GM06990 (cell line): ENCODE measurements around the gene ITGB1.
A peak's percentile ranks its signal among the peaks of the same experiment; 100 is the strongest.
"Not testable (repeated sequence)": the region's sequence is repeated elsewhere in the genome, so short reads cannot be mapped to it uniquely, and the experiment has no call there.

Source experiments
- DNase-seq: peaks from one replicate; pipeline ENCODE4 v3.0.0-alpha.2; 2011; ENCODE audit not compliant: insufficient read length; ENCODE audit errors: extremely low read depth
- H3K27me3 ChIP-seq: replicated peaks from 2 replicates; pipeline ENCODE4 v1.6.0; 2011; ENCODE audit warnings: low read length; ENCODE audit not compliant: control insufficient read depth, insufficient read depth
- H3K36me3 ChIP-seq: 2 replicates; pipeline ENCODE4 v1.5.1; 2011; ENCODE audit warnings: low read length; ENCODE audit not compliant: control insufficient read depth, insufficient read depth
- H3K4me3 ChIP-seq: replicated peaks from 2 replicates; pipeline ENCODE4 v1.5.1; 2011; ENCODE audit warnings: low read depth, mild to moderate bottlenecking, control low read depth, low read length
- TF ChIP-seq, protein P1 (sequence below): IDR thresholded peaks from 2 replicates; pipeline ENCODE4 v1.5.1; 2011; ENCODE audit warnings: low read length, control low read depth, mild to moderate bottlenecking, inconsistent platforms; ENCODE audit not compliant: insufficient read depth, poor library complexity, severe bottlenecking

Gene ITGB1

DNA sequence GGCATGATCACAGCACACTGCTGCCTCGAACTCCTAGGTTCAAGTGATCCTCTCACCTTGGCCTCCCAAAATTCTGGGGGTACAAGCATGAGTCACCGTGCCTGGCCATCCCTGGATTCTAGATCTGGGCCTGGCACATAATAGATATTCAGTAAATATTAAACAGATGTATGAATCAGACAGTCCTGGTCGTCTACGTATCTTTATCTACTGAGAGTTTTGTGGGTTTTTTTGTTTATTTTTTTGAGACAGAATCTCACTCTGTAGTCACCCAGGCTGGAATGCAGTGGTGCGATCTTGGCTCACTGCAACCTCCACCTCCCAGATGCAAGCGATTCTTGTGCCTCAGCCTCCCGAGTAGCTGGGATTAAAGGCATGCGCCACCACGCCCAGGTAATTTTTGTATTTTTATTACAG lies 24.3 kb upstream of the ITGB1 start:
- TF ChIP-seq, protein P1, sequence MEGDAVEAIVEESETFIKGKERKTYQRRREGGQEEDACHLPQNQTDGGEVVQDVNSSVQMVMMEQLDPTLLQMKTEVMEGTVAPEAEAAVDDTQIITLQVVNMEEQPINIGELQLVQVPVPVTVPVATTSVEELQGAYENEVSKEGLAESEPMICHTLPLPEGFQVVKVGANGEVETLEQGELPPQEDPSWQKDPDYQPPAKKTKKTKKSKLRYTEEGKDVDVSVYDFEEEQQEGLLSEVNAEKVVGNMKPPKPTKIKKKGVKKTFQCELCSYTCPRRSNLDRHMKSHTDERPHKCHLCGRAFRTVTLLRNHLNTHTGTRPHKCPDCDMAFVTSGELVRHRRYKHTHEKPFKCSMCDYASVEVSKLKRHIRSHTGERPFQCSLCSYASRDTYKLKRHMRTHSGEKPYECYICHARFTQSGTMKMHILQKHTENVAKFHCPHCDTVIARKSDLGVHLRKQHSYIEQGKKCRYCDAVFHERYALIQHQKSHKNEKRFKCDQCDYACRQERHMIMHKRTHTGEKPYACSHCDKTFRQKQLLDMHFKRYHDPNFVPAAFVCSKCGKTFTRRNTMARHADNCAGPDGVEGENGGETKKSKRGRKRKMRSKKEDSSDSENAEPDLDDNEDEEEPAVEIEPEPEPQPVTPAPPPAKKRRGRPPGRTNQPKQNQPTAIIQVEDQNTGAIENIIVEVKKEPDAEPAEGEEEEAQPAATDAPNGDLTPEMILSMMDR = no peak
- no peaks in the 10 kb centered on the region for H3K36me3 ChIP-seq
- H3K4me3 ChIP-seq = no peak overlapping the region
- no peak for DNase-seq
- no peaks in the 10 kb centered on the region for H3K27me3 ChIP-seq

DNA sequence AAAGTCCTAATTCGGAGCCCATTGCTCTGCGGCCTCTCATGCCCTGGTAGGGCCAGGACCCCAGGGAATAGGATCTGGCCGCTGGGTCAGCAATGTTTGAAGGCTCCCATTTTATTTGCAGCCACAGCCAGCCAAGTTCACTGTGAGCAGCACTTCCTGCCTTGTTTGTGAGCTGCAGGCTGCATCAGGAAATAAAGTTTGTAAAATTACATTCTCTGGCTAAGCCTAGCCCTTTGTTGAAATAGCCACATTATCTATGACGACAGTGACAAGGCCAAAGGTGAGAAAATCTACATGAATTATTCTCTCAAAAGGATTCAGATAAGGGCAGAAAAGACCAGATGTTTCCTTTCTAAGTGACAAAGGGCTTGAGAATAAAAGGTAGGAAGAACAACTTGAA lies 23.7 kb upstream of the ITGB1 start:
- H3K36me3 ChIP-seq = no peaks in the 10 kb centered on the region
- H3K27me3 ChIP-seq = no peaks in the 10 kb centered on the region
- no peak for DNase-seq
- TF ChIP-seq, protein P1 = no peak
- no peak overlapping the region for H3K4me3 ChIP-seq

DNA sequence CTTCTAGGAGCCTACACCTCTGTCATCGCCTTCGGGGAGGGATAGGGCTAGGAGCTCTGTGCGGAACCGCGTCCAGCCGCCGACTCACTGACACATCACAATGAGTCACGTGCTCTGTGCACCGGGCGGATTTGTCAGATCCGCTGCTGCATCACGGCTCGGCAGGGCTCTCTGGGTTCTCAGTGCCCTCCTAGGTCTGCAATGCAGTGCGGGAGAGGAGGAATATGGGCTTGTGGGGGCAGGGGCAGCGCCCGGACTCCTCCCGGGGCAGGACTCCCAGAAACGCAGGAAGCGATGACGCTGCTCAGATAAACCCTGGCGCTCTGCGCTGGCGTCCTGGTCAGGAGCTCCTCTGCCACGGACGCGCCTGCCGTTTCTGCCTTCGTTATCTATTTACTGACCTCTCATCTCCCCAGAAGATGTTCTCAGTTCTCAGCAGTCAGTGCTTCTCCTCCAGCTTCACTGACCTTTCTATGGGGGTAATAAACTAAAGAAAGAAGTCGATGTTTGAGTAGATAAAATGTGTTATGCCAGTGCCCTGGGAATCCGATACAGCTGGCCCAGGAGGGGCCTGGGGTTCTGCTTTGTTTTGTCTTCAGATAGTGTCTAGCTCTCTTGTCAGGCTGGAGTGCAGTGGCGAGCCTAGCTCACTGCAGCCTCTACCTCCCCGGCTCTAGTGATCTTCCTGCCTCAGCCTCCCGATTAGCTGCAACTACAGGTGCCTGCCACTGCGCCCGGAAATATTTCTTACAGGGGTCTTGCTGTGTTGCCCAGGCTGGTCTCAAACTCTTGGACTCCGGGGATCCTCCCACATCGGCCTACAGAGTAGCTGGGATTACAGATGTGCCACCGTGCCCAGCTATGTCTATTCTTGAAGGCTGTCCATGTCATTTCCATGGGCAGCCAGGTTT lies 22.8 kb upstream of the ITGB1 start:
- no peaks in the 10 kb centered on the region for H3K36me3 ChIP-seq
- peak; percentile 43 for DNase-seq
- H3K4me3 ChIP-seq = peak overlapping the region; percentile 59
- TF ChIP-seq, protein P1 = no peak
- H3K27me3 ChIP-seq = no peaks in the 10 kb centered on the region

DNA sequence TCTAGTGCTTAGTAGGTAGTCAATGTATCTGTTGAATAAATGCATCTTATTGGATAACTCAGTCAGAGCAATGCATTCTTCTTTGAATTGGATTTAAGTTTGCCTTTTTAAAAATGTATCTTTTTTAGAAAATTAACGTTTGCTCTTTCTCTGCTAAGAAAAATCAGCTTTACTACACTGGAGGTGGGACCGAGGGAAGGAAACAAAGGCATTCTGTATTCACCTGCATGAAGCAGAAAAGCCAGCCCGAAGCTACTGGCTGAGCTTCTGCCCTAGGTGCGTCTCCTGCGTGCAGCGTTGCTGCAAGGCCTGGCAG lies 22.2 kb upstream of the ITGB1 start:
- no peak for DNase-seq
- H3K36me3 ChIP-seq = no peaks in the 10 kb centered on the region
- H3K27me3 ChIP-seq = no peaks in the 10 kb centered on the region
- TF ChIP-seq, protein P1 = no peak
- peak overlapping the region; percentile 59 for H3K4me3 ChIP-seq

DNA sequence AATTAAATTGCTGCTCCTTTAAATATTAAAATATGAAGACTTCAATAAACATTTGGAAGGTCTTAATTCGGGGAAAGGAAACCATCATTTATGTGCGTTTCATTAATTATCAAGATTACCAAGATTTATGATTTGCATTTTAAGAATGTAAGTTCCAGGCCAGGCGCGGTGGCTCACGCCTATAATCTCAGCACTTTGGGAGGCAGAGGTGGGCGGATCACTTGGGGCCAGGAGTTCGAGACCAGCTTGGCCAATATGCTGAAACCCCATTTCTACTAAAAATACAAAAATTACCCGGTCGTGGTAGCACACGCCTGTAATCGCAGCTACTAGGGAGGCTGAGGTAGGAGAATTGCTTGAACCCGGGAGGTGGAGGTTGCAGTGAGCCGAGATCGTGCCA lies 21.7 kb upstream of the ITGB1 start:
- DNase-seq, H3K4me3 ChIP-seq, H3K36me3 ChIP-seq, H3K27me3 ChIP-seq: not testable (repeated sequence)

DNA sequence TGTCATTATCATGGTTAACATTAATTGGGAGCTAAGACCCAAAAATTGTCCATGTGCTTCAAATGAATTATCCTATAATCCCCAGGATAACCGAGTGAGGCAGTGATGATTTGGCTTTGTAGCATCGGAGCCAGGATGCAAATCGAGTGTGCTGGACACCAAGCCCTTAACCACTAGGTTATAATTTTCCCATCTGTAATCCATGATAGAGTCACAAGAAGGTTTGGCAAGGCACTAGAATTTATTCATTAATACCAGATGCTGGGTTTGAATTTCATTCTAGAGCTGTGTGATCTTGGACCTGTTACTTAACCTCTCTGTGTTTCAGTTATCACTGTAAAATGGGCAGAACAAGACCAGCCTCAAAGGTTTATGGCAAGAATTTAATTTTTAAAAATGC lies 21.0 kb upstream of the ITGB1 start:
- TF ChIP-seq, protein P1 = no peak
- Histone ChIP-seq H3K27me3 (no peaks in the 10 kb centered on the region), H3K4me3 (no peak overlapping the region), H3K36me3 (no peaks in the 10 kb centered on the region)
- DNase-seq = no peak

DNA sequence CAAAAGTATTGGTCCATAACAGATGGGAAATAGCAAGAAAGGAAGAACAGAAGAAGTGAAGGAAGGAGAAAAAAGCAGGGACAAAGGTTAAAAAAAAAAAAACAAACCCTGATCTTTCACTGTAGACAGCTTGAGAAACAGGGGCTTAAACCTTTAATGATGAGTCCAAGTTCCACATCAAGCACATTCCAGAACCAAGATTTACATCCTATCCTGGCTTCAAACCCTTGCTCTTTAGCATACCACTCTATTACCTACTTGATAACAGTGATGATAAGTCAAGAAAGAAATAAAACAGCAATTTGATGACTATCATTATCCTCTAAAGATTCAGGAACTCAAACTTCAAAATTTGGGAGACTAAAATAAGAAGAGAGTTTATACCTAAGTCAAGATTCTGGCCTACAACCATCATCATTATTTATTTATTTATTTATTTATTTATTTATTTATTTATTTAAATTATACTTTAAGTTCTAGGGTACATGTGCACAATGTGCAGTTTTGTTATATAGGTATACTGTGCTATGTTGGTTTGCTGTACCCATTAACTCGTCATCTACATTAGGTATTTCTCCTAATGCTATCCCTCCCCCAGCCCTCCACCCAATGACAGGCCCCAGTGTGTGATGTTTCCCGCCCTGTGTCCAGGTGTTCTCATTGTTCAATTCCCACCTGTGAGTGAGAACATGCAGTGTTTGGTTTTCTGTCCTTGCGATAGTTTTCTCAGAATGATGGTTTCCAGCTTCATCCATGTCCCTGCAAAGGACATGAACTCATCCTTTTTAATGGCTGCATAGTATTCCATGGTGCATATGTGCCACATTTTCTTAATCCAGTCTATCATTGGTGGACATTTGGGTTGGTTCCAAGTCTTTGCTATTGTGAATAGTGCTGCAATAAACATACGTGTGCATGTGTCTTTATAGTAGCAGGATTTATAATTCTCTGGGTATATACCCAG lies 20.1 kb upstream of the ITGB1 start:
- not testable (repeated sequence) for DNase-seq, H3K27me3 ChIP-seq, H3K4me3 ChIP-seq, H3K36me3 ChIP-seq
